Measurements from ENCODE around the gene P2RY6. TPM values are rescaled to one million over a fixed set of nuclear protein-coding genes. Genes with fewer than 3 reads are reported as not detected.

P2RY6 gene
- total RNA-seq, 2 experiments from 2014 or later: not detected

DNA sequence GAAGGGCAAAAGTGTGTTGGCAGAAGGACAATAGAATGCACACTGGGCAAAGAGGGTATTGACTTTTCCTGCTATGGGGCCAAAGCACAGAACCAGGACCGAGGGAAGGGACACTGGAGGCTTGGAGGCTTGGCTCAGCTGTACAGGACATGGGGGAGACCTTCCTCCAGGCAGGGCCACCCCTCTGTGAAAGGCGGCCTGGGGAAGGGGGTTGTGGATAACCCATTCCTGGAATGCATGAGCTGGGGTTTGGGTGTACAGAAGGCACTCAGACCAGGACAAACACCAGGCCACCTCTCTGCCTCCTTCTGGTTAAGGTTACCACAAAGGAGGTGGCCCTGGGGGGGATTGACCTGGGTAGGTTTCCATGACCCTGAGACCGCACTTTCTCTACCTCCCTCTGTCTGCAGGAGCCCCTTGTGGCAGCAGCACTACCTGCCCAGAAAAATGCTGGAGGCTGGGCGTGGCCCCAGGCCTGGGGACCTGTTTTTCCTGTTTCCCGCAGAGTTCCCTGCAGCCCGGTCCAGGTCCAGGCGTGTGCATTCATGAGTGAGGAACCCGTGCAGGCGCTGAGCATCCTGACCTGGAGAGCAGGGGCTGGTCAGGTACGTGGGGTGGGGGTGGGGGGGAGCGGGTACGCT, 44.4 kb upstream of the P2RY6 start:
- Histone ChIP-seq H3K4me2 (ENCODE audit: low read length) (no peak overlapping the region), H3K36me3 (ENCODE audit: insufficient read depth, low read length) (no peaks in the 10 kb centered on the region), H4K20me1 (ENCODE audit: insufficient read depth, low read length) (no peaks in the 10 kb centered on the region), H3K27ac (ENCODE audit: low read depth, low read length, poor library complexity, severe bottlenecking) (no peak overlapping the region), H3K4me3 (ENCODE audit: low read depth, low read length, poor library complexity, severe bottlenecking) (no peak overlapping the region), H3K9me3 (ENCODE audit: low read length) (no peaks in the 10 kb centered on the region), H3K4me1 (ENCODE audit: insufficient read depth, low read length, poor library complexity, severe bottlenecking) (no peaks in the 10 kb centered on the region), H3K79me2 (ENCODE audit: insufficient read depth, low read depth, low read length) (no peaks in the 10 kb centered on the region), H3K9me2 (ENCODE audit: insufficient read depth, low read length) (no peaks in the 10 kb centered on the region), H2AFZ (ENCODE audit: low read length) (no peak overlapping the region)
- intact Hi-C loops (cut with micrococcal nuclease; ENCODE audit: unreplicated experiment): no loop called here
- no peak for TF ChIP-seq EZH2phosphoT487 (IDR thresholded peaks at IDR 0.05; ENCODE audit: borderline replicate concordance, low read depth, low read length)
- TF ChIP-seq CTCF (conservative IDR thresholded peaks at IDR 0.05; ENCODE audit: low read length): no peak
- ChIA-PET POLR2A (interaction anchor here (0.7 kb wide), 1 partner anchor 35 kb away, joined by 5 read pairs; no protein-coding TSS in a partner anchor), CTCF (ENCODE audit: unreplicated experiment) (interaction anchor here (0.6 to 0.8 kb wide), 2 partner anchors 8 to 19 kb away, joined by 3 read pairs; no protein-coding TSS in a partner anchor)
- no peak for DNase-seq (ENCODE audit: low spot score)
- no TSS peak for BruUV-seq (replicated peaks)

- no peak overlapping the region for H3K4me2 ChIP-seq (ENCODE audit: low read length)
- CTCF ChIA-PET (ENCODE audit: unreplicated experiment): no interaction called here
These were observed 43.6 kb upstream of the P2RY6 start for GRCh38 chr11:73228268-73229134.

More at GRCh38 chr11:73228268-73229134, 43.6 kb upstream of the P2RY6 start:
- DNase-seq (ENCODE audit: low spot score): no peak
- H3K79me2 ChIP-seq (ENCODE audit: insufficient read depth, low read depth, low read length): no peaks in the 10 kb centered on the region
- H3K4me1 ChIP-seq (ENCODE audit: insufficient read depth, low read length, poor library complexity, severe bottlenecking): no peaks in the 10 kb centered on the region
- POLR2A ChIA-PET: interaction anchor here (0.7 kb wide), 1 partner anchor 34 kb away, joined by 5 read pairs; no protein-coding TSS in a partner anchor
- H4K20me1 ChIP-seq (ENCODE audit: insufficient read depth, low read length): no peaks in the 10 kb centered on the region
- intact Hi-C loops (cut with micrococcal nuclease; ENCODE audit: unreplicated experiment): no loop called here
- no peak overlapping the region for H3K4me3 ChIP-seq (ENCODE audit: low read depth, low read length, poor library complexity, severe bottlenecking)
- TF ChIP-seq EZH2phosphoT487 (IDR thresholded peaks at IDR 0.05; ENCODE audit: borderline replicate concordance, low read depth, low read length) (no peak), CTCF (conservative IDR thresholded peaks at IDR 0.05; ENCODE audit: low read length) (no peak)
- no peak overlapping the region for H3K27ac ChIP-seq (ENCODE audit: low read depth, low read length, poor library complexity, severe bottlenecking)
- H3K9me3 ChIP-seq (ENCODE audit: low read length): no peaks in the 10 kb centered on the region
- no peaks in the 10 kb centered on the region for H3K36me3 ChIP-seq (ENCODE audit: insufficient read depth, low read length)
- no peaks in the 10 kb centered on the region for H3K9me2 ChIP-seq (ENCODE audit: insufficient read depth, low read length)
- BruUV-seq (replicated peaks): no TSS peak
- H2AFZ ChIP-seq (ENCODE audit: low read length): no peak overlapping the region
